Mesenchymal stem cell (in vitro differentiated cells and primary cell): ENCODE data around the gene DHRSX.
"Not testable (repeated sequence)": the region's sequence is repeated elsewhere in the genome, so short reads cannot be mapped to it uniquely, and the experiment has no call there.

Experiments
- DNase-seq: peaks from one replicate; pipeline ENCODE4 v3.0.0-alpha.2; 2013
- H2AFZ ChIP-seq: one replicate; pipeline ENCODE4 v1.6.1; 2013; ENCODE audit warnings: low read depth, mild to moderate bottlenecking, control low read depth, inconsistent platforms, low read length, moderate library complexity
- H2AK5ac ChIP-seq: 2 replicates; pipeline ENCODE4 v1.6.1; 2013; ENCODE audit warnings: low read length, moderate library complexity, mild to moderate bottlenecking, inconsistent platforms; ENCODE audit not compliant: severe bottlenecking
- H2BK120ac ChIP-seq: one replicate; pipeline ENCODE4 v1.6.1; 2013; ENCODE audit warnings: low read depth, mild to moderate bottlenecking, inconsistent platforms, low read length, moderate library complexity
- H2BK12ac ChIP-seq, 2 experiments: one replicate each; pipeline ENCODE4 v1.6.1; 2013; ENCODE audit warnings: inconsistent platforms in 2 of 2, low read length in 2 of 2, mild to moderate bottlenecking in 2 of 2, moderate library complexity in 2 of 2, control low read depth in 1 of 2
- H2BK15ac ChIP-seq: one replicate; pipeline ENCODE4 v1.6.1; 2013; ENCODE audit warnings: mild to moderate bottlenecking, low read depth, inconsistent platforms; ENCODE audit not compliant: poor library complexity, severe bottlenecking
- H2BK5ac ChIP-seq: 2 replicates; pipeline ENCODE4 v1.6.1; 2013; ENCODE audit warnings: low read depth, mild to moderate bottlenecking, low read length, control low read depth, inconsistent platforms; ENCODE audit not compliant: poor library complexity, severe bottlenecking
- H3K14ac ChIP-seq, 2 experiments: one replicate each; pipeline ENCODE4 v1.6.1; 2013; ENCODE audit warnings: inconsistent platforms in 2 of 2, low read length in 2 of 2, control low read depth in 1 of 2, mild to moderate bottlenecking in 1 of 2, moderate library complexity in 1 of 2
- H3K18ac ChIP-seq, 2 experiments: one replicate each; pipeline ENCODE4 v1.6.1; 2013; ENCODE audit warnings: inconsistent platforms in 2 of 2, low read length in 2 of 2, control low read depth in 1 of 2, low read depth in 1 of 2, mild to moderate bottlenecking in 1 of 2
- H3K23ac ChIP-seq, 2 experiments: one replicate each; pipeline ENCODE4 v1.6.1; 2013; ENCODE audit warnings: inconsistent platforms in 2 of 2, low read length in 2 of 2, mild to moderate bottlenecking in 2 of 2, moderate library complexity in 2 of 2, control low read depth in 1 of 2
- H3K27ac ChIP-seq: 2 replicates; pipeline ENCODE4 v1.5.1; 2013; ENCODE audit warnings: mild to moderate bottlenecking, moderate library complexity, low read length, control low read depth, inconsistent platforms; ENCODE audit not compliant: poor library complexity, severe bottlenecking
- H3K27me3 ChIP-seq, 2 experiments: 2 replicates each; pipeline versions ENCODE4 v1.6.1 to v1.7.0; 2013; ENCODE audit warnings: low read length in 2 of 2, mild to moderate bottlenecking in 2 of 2, moderate library complexity in 2 of 2, control low read depth in 1 of 2, inconsistent platforms in 1 of 2; ENCODE audit not compliant: control insufficient read depth in 1 of 2, insufficient read depth in 1 of 2
- H3K36me3 ChIP-seq, 2 experiments: 2 replicates each; pipeline versions ENCODE4 v1.6.1 to v1.7.0; 2013; ENCODE audit warnings: low read length in 2 of 2, control low read depth in 1 of 2, inconsistent platforms in 1 of 2, low read depth in 1 of 2, mild to moderate bottlenecking in 1 of 2; ENCODE audit not compliant: insufficient read depth in 2 of 2, control insufficient read depth in 1 of 2
- H3K4ac ChIP-seq, 2 experiments: one replicate each; pipeline ENCODE4 v1.6.1; 2013; ENCODE audit warnings: inconsistent platforms in 2 of 2, low read length in 2 of 2, mild to moderate bottlenecking in 2 of 2, moderate library complexity in 2 of 2, control low read depth in 1 of 2, low read depth in 1 of 2
- H3K4me1 ChIP-seq: 2 replicates; pipeline ENCODE4 v1.6.1; 2013; ENCODE audit warnings: low read depth, low read length, control low read depth; ENCODE audit not compliant: control insufficient read depth, insufficient read depth
- H3K4me2 ChIP-seq: 2 replicates; pipeline ENCODE4 v1.6.1; 2013; ENCODE audit warnings: low read length, mild to moderate bottlenecking, inconsistent platforms; ENCODE audit not compliant: poor library complexity, severe bottlenecking
- H3K4me3 ChIP-seq, 2 experiments: 2 replicates each; pipeline versions ENCODE4 v1.5.1 to v1.7.0; 2013; ENCODE audit warnings: low read length in 2 of 2, mild to moderate bottlenecking in 2 of 2, control low read depth in 1 of 2, low read depth in 1 of 2; ENCODE audit not compliant: insufficient read depth in 1 of 2
- H3K79me1 ChIP-seq: replicated peaks from 2 replicates; pipeline ENCODE4 v1.6.1; 2013; ENCODE audit warnings: mild to moderate bottlenecking, control low read depth, low read length, inconsistent platforms; ENCODE audit not compliant: poor library complexity, severe bottlenecking
- H3K9ac ChIP-seq: 2 replicates; pipeline ENCODE4 v1.7.0; 2013; ENCODE audit warnings: mild to moderate bottlenecking, low read length, moderate library complexity
- H3K9me3 ChIP-seq: 2 replicates; pipeline ENCODE4 v1.7.0; 2013; ENCODE audit warnings: mild to moderate bottlenecking, low read length; ENCODE audit not compliant: control insufficient read depth
- H4K8ac ChIP-seq: one replicate; pipeline ENCODE4 v1.6.1; 2013; ENCODE audit warnings: inconsistent platforms, mild to moderate bottlenecking, low read length, moderate library complexity
- H4K91ac ChIP-seq: one replicate; pipeline ENCODE4 v1.6.1; 2013; ENCODE audit warnings: mild to moderate bottlenecking, low read length, inconsistent platforms
- WGBS: methylation state at CpG from one replicate; pipeline ENCODE4 v1.1.7; 2013; ENCODE audit warnings: mixed read lengths; 5-methylcytosine and 5-hydroxymethylcytosine counted together

Gene DHRSX

GRCh38 chrX:2220296-2220695 is 280.5 kb downstream of the DHRSX start:
- no peak overlapping the region for H4K91ac ChIP-seq
- H3K79me1 ChIP-seq, result no peaks in the 10 kb centered on the region
- H4K8ac ChIP-seq, result no peak overlapping the region
- H3K4me3 ChIP-seq, result no peak overlapping the region
- H3K27me3 ChIP-seq, result no peaks in the 10 kb centered on the region
- no peak overlapping the region for H3K27ac ChIP-seq
- H2BK15ac ChIP-seq, result no peak overlapping the region
- no peak overlapping the region for H3K4ac ChIP-seq
- DNase-seq, result no peak
- no peak overlapping the region for H3K4me2 ChIP-seq
- H2AFZ ChIP-seq, result no peak overlapping the region
- H2BK12ac ChIP-seq, result no peak overlapping the region
- no peak overlapping the region for H3K23ac ChIP-seq
- no peak overlapping the region for H3K14ac ChIP-seq
- peaks cover 24 to 25% of the 10 kb centered on the region in 2 experiments for H3K36me3 ChIP-seq
- no peak overlapping the region for H3K9ac ChIP-seq
- no peak overlapping the region for H3K18ac ChIP-seq
- H2AK5ac ChIP-seq, result no peak overlapping the region
- H3K9me3 ChIP-seq, result peaks cover 29% of the 10 kb centered on the region
- H2BK120ac ChIP-seq, result no peak overlapping the region
- no peaks in the 10 kb centered on the region for H3K4me1 ChIP-seq
- WGBS, result 88% methylated on average over 3 of the region's 3 CpGs
- no peak overlapping the region for H2BK5ac ChIP-seq

GRCh38 chrX:2214138-2214823 is 286.5 kb downstream of the DHRSX start:
- not testable (repeated sequence) for H2AFZ ChIP-seq, H3K4me2 ChIP-seq, H3K4ac ChIP-seq, H3K4me1 ChIP-seq, H3K27ac ChIP-seq, H3K79me1 ChIP-seq, H3K18ac ChIP-seq, H3K27me3 ChIP-seq, H4K8ac ChIP-seq, H3K14ac ChIP-seq, H3K9ac ChIP-seq, H2BK15ac ChIP-seq, H2BK5ac ChIP-seq, H3K23ac ChIP-seq, H2BK12ac ChIP-seq, H2AK5ac ChIP-seq, H3K4me3 ChIP-seq, H3K36me3 ChIP-seq, H2BK120ac ChIP-seq, H4K91ac ChIP-seq, DNase-seq
- peaks cover 11% of the 10 kb centered on the region for H3K9me3 ChIP-seq
- 93% methylated on average over 7 of the region's 7 CpGs for WGBS

- not testable (repeated sequence) for H3K79me1 ChIP-seq, H3K4me3 ChIP-seq, H3K14ac ChIP-seq, H2BK5ac ChIP-seq, H3K4me1 ChIP-seq, DNase-seq, H3K18ac ChIP-seq, H3K4me2 ChIP-seq, H2AFZ ChIP-seq, H3K9me3 ChIP-seq, H2BK12ac ChIP-seq, H3K4ac ChIP-seq, H4K8ac ChIP-seq, H3K27ac ChIP-seq, H3K27me3 ChIP-seq, H4K91ac ChIP-seq, H2BK120ac ChIP-seq, H2AK5ac ChIP-seq, H2BK15ac ChIP-seq, H3K9ac ChIP-seq, H3K23ac ChIP-seq, H3K36me3 ChIP-seq
- 97% methylated on average over 16 of the region's 18 CpGs for WGBS
Measured at GRCh38 chrX:2211667-2212066, 289.1 kb downstream of the DHRSX start.

- H2BK15ac ChIP-seq, result no peak overlapping the region
- no peak overlapping the region for H4K91ac ChIP-seq
- no peak overlapping the region for H3K14ac ChIP-seq
- no peak overlapping the region for H2BK5ac ChIP-seq
- peaks cover 2% of the 10 kb centered on the region for H3K4me1 ChIP-seq
- no peak overlapping the region for H3K9ac ChIP-seq
- no peaks in the 10 kb centered on the region for H3K27me3 ChIP-seq
- 88% methylated on average over 3 of the region's 3 CpGs for WGBS
- H4K8ac ChIP-seq, result no peak overlapping the region
- H2AK5ac ChIP-seq, result no peak overlapping the region
- no peak overlapping the region for H3K4me3 ChIP-seq
- peaks cover 4% of the 10 kb centered on the region for H3K9me3 ChIP-seq
- H3K4me2 ChIP-seq, result no peak overlapping the region
- H2BK120ac ChIP-seq, result no peak overlapping the region
- no peak overlapping the region for H3K18ac ChIP-seq
- H3K23ac ChIP-seq, result no peak overlapping the region
- no peak overlapping the region for H2AFZ ChIP-seq
- H3K4ac ChIP-seq, result no peak overlapping the region
- no peak overlapping the region for H2BK12ac ChIP-seq
- H3K27ac ChIP-seq, result no peak overlapping the region
- H3K36me3 ChIP-seq, result no peaks in the 10 kb centered on the region
- DNase-seq, result no peak
- no peaks in the 10 kb centered on the region for H3K79me1 ChIP-seq
Measured at GRCh38 chrX:2193273-2193592, 307.5 kb downstream of the DHRSX start.
